Activated CD4-positive, alpha-beta T cell treated with anti-CD3 and anti-CD28 coated beads, Interleukin-2, Interleukin-4, amounts not matched to agents 100 ng/mL and 50 ng/mL, durations not matched to agents 16 hours and 8 hours (primary cell): ENCODE measurements around the gene EGR1.
"Not testable (repeated sequence)": the region's sequence is repeated elsewhere in the genome, so short reads cannot be mapped to it uniquely, and the experiment has no call there.

ENCODE experiments used
- DNase-seq: peaks from one replicate; pipeline ENCODE4 v3.0.0-alpha.2; 2020; ENCODE audit warnings: low spot score

EGR1 gene

DNA sequence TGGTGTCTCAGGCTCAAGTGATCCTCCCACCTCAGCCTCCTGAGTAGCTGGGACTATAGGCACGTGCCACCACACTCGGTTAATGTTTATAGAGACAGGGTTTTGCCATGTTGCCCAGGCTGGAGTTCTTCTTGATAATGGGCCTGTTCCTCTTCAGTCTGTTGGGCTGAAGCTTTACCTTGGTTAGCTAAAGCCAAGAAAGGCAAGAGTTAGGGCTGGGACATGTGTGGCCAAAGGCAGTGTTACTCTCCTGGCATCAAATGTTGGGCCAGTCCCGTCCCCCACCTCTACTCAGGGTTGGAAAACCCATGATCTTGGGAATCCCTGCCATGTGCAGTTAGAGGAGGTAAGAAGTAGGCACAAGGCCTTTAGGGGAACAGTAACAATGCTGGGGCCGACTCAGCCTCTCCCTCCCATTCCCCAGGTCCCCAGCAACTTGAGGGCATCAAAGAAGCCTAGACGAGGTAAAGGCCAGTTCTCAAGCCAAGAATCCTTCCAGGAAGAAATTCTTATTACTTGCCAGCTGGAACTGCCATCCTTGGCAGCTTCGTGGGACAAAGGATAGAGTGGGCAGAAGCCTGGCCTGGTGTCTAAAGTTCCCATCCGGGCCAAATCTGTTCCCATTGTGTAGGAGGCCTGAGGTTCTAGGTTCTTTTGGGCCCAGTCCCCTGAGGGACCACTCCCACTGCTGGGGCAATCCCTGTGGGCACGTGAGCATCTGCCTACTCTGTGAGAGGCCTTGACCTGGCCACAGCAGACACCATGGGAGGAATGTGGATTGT, 4.5 kb downstream of the EGR1 start:
- no peak for DNase-seq

DNA sequence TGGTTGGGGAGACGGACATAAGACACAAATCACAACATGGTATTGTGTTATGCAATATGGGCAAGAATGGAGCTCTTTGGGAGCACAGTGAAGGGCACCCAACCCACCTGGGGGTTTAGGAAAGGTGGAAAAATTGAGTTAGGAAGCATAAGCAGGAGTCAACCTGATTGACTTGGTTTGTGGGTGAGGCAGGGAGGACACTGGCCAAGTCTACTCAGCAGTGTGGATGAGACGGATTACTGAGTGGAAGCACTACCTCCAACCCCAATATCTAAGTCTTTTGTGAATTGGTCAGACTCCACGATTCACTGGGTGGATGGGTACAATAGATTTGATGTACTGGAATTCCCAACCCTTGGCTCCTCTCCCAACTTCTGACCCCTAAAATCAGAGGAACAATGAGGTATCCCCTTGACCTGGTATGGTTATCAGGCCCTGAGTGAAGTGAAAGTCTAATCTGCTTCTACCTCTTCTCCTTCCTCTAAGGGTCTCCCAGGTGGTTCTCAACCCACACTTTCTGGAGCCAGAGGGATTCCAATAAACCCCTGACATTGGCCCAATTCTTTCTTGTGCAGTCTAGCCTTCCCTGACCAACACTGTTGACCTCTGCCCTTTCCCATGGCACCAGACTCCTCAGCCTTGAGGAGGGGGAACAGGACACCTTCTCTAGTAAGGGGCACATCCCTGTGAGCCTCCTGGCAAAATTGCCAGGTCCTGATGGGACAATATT, 5.2 kb downstream of the EGR1 start:
- DNase-seq: no peak

DNA sequence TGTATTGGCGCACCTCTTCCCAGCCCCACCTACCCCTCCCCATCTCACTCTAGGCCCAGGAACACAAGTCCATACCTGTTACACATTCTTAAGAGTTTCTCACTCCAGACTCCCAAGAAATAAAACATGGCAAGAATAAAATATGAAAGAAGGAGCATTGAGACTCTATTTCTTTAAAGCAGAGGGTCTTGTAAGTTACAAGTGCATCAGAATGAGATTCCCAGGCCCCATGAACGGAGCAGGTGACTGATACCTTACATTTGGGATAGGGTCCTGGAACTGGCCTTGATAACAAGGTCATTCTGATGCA, 5.7 kb downstream of the EGR1 start:
- no peak for DNase-seq

DNA sequence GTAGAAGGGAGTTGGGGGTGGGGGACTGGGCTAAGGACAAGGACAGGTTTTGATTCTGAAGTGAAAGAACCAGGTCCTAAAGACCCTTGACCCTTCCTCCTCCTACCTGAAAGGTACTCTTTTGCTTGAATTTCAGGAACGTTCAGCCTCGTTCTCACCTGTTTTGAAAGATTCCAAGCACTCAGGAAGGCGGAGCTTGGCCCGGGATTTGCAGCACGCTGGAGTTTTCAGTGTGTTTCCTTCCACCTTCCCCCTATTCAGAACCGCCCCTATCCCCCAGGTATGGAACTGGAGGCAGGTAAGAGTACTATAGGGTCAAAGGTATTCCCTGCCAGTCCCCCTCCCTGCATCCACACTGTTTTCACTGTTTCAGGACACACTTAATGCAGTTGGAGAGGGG, 7.1 kb downstream of the EGR1 start:
- DNase-seq: no peak

DNA sequence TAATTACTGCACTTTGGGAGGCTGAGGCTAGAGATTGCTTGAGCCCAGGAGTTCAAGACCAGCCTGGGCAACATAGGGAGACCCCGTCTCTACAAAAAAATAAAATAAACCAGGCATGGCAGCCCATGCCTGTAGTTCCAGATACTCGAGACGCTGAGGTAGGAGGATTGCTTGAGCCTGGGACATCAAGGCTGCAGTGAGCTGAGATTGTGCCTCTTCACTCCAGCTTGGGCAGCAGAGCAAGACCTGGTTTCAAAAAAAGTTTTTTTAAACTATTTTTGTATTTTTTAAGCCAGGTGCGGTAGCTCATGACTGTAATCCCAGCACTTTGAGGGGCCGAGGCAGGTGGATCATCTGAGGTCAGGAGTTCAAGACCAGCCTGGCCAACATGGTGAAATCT, 7.9 kb downstream of the EGR1 start:
- not testable (repeated sequence) for DNase-seq

DNA sequence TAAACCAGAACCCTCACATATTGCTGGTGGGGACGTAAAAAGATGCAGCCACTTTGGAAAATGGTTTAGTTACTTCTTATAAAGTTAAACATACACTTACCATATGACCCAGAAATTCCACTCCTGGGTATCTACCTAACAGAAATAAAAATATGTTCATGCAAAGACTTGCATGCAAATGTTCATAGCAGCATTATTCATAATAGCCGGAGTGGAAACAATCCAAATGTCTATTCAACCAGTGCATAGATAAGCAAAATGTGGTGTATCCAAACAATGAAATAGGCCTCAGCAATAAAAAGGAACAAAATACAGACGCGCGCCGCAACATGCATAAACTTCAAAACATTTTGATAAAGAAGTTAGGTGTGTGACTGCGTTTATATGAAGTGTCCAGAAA, 11.6 kb downstream of the EGR1 start:
- no peak for DNase-seq

DNA sequence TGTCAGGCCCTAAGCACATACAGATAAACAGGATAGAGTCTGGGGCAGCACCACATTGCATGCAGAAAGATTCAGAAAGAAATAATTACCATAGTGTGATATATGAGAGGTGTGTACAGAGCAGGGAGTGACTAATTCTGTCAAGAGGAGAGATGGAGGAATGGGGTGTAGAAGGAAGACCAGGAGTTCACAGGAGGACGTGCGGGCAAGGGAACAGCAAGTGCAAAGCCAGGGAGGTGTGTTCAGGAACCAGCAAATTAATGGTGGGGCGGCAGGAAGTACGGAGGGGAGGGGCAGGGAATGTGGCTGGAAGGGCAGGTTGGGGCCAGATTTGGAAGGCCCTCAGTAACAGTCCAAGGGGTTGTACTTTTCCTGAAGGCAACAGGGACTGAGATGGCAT, 17.4 kb downstream of the EGR1 start:
- no peak for DNase-seq

DNA sequence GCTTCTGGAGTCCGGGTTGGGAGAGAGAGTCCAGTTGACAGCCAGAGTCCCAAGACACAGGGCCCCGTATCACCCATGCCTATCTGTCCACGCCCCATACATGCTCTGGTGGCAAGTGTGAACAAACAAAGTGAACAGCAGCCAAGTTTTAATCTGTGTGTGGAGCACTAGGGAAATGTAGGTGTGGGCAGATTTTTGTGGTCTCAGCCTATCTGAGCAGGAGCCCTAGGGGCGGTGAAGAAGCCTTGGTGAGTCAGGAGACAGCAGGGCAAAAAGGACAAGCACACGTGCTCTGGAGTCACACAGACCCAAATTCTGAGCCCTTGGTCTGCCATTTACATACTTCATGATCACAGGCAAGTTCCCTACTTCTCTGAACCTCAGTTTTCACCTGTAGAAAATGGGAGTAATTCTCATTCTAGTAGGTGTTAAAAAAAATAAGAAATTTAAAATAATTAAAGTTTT, 23.2 kb downstream of the EGR1 start:
- no peak for DNase-seq

DNA sequence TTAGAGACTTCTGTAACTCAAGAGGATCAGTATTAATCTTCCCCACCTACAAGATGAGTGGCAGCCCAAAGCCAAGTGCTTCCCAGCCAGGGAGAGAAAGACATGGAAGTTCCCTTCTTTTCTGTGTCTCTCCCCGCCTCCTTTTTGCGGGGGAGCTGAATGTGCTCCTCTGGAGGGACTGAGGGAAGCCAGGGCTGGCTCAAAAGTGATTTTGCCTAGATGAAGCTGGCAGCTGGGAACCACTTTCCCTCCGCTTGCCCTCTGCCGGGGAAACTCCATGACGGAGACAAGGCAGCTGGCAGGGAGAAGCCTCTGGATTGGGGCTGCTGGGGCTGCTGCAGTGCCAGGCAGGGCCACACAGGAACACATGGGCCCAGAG, 24.4 kb downstream of the EGR1 start:
- no peak for DNase-seq

DNA sequence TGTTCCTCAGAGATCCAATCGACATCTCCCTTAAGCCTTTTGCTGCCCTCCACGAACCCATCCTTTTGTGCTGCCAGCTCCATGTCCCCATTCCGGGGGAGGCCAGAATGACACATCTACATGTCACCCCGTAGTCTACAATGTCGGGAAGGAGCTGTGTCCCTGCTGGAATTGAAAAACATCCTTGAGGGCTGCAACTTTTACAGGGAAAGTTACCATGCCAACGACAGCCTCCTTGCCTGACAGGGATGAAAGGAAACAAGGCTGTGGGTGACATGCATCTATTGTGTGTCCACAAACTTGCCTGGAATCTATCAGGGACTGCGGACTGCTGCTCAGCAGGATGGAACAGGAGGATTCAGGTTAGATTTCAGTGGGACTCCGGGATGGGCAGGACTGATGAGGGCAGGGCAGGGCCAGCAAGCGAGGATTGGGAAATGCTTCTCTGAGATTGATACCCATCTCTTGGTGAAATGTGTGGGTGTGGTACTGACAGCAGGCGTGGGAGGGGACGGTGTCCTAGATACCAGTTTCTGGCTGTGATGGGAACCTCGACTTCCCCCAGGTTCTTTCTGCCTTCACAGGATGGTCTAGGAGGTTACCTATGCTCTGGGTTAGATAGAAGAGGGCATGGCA, 25.5 kb downstream of the EGR1 start:
- no peak for DNase-seq

DNA sequence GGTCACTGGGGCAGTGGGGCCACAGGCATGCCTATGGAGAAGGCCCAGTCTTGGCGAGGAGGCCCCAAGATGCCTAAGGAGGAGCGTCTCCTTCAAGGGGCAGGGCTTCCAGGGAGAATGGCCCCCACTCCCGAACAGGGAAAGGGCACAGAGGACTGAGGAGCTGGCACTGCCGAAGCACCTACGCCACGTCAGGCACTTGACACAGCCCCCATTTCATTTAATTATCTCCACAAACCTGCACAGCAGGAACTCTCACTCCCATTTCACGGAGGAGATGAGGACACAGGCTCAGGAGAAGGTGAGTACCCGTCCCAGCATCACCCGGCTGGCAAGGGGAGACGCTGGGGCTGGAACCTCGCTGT, 26.0 kb downstream of the EGR1 start:
- DNase-seq: no peak

DNA sequence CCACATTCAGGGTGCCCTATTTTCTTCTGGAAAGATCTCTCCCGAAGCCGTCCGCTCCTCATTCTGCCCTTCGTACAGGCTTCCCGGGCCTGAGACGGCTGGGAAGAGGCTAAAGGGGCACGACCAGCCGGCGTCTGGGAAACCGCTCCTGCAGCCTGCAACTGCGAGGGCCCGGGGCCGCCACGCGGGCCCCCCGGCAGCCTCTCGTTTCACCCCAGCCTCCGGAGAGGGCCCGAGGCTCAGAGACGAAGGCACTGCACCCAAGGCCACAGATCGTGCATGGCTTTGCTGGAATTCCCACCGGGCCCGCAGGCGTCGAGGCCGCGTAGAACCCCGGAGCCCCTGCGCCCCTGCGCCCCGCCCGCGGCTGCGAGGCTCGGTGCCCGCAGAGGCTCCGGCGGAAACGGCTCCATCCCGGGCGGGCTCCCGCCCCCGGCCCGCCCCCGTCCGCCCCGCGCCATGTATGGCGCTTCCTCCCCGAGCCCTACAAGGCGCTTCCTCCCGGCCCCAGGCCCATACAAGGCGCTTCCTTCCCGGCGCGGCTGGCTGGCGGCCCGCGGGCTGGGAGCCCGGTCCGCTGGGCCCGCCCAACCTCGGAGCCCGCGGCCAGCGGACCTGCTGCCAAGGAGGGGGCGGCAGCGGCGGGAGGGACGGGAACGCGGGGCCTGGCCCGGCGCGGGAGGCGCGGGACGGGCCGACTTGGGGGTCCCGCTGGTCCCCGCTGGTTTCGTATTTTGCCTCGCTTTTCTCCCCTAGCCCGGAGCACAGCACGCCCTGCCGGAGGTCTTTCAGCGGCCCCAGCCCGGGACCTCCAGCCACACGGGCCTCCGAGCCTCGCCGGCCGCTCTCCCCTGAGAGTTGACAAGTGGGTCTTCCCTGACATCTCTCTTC, 26.6 kb downstream of the EGR1 start:
- peak; percentile 84 for DNase-seq

DNA sequence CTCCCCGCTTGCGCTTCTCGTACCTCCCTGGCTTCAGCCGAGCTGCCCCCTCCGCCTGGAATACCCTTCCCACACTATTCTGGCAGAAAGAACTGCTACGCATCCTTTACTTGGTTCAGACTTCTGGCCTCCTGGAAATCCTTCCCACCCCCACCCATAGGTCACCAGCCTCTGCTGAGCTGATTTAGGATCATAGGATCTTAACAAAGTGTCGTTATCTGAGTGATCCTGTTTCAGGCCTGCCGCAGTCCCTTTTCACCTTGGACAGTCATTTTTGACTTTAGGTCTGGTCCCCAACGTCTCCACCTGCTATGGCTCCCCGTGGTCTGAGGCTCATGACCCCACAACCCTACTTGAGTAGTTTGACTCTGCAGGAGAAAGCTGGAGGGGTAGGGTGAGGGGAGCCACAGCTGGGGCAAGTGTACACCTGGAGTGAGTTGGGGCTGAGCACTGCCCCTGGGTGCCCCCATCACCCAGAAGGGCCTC, 27.3 kb downstream of the EGR1 start:
- DNase-seq: no peak

DNA sequence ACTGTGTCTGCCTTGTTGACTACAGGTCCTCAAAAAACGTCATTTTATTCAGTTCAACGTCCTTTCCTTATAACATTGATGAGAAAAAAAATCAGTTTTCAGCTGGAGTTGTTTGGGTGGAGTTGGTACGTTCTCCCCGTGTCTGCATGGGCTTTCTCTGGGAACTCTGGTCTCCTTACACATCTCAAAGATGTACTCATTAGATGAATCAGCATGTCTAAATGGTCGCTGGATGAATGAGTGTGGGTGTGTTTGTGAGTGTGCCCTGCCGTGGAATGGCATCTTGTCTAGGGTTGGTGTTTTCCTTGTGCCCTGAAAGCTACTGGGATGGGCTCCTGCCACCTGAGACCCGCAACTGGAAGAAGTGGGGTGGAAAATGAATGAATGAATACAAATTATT, 30.1 kb downstream of the EGR1 start:
- no peak for DNase-seq

DNA sequence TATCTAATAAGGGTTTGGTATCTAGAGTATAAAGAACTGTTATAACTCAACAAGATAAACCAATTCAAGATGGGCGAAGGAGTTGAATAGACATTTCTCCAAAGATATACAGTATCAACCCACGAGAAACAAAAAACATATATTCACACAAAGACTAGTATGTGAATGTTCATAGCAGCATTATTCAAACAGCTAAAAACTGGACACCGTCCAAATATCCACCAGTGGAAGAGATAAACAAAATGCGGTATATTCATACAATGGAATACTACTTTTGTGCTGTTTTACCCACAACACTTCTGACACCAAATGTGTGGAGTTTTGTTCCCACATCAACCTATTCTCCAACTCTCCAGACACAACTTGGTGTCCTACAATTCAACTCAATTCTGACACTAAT, 33.1 kb downstream of the EGR1 start:
- no peak for DNase-seq

DNA sequence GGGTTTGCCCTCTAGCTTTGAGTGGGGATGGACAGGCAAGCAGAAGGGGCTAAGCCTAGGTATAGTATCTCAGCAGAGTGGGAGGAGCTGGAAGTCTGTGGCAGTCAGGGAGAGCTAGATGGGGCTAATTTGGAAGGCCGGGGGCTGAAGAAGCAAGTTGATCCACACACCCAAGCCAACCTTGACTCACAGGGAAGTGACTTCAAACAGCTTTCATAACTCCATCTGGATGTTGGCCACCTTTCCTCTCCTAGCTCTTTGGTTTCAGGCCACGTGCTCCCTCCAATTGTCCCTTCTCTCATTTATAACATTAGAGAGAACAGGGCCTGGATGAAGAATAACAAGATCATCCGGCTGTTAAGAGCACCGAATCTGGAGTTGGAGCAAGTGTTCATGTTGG, 36.8 kb downstream of the EGR1 start:
- no peak for DNase-seq

DNA sequence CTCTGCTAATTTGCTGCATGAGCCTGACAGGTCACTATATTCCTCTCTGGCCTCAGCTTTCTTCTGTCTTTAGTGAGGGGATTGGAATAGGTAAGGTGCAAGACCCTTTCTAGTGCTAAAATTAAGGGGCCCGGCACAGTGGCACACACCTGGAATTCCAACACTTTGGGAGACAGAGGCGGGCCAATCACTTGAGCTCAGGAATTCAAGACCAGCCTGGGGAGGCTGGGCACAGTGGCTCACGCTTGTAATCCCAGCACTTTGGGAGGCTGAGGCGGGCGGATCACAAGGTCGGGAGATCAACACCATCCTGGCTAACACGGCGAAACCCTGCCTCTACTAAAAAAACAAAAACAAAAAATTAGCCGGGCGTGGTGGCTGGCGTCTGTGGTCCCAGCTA, 37.2 kb downstream of the EGR1 start:
- DNase-seq: no peak

DNA sequence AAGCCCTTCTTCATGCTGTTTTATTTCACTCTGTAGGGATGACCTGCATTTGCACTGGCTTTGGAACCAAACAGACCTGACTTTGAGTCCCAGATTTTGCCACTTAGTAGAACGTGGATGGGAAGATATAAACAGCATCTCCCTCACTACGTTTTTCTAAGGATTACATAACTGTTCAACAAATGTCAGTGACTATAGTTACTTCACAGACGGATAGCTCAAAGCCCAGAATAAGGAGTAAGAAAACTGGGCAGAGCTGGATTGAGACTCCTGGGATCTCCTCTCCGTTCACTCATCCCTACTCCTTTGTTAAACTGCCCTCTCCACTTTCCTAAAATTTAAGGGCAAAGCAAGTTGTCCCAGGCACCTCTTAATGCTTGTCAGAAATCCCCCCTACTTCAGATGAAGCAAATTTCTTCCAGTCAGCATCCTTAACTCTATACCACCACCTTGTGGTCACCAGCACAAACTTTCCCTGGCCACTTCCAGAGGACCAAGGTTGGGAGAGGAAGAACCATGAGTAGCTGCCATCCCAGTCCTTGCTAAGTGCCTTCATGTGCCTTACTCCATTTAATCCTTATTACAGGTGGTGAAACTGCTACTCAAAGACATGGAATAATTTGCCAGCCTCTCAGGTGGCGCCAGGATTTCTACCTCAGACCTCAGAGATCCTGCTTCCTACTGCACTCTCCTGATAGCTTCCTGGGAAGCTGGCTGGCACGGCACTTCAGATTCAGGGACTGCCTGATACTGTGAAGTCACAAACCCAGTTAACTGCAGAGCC, 38.4 kb downstream of the EGR1 start:
- DNase-seq: peak; percentile 49

DNA sequence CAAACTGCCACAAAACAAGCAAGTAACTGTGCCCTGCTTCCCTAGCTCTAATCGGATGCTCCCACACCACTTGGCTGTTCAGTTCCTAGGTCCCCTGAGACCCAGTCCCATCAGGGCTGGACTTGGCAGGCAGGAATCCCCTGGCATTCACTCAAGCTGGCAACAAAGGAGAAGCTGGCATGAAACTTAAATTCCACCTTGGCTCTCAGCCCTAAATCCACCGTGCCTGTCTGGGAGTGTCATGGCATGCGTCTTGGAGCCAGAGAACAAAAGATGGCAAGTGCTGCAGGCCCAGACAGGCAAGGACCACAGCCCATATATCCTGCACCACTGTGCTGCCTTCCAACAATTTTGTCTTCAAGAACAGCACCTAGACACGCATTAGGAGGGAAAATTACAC, 39.5 kb downstream of the EGR1 start:
- DNase-seq: no peak

DNA sequence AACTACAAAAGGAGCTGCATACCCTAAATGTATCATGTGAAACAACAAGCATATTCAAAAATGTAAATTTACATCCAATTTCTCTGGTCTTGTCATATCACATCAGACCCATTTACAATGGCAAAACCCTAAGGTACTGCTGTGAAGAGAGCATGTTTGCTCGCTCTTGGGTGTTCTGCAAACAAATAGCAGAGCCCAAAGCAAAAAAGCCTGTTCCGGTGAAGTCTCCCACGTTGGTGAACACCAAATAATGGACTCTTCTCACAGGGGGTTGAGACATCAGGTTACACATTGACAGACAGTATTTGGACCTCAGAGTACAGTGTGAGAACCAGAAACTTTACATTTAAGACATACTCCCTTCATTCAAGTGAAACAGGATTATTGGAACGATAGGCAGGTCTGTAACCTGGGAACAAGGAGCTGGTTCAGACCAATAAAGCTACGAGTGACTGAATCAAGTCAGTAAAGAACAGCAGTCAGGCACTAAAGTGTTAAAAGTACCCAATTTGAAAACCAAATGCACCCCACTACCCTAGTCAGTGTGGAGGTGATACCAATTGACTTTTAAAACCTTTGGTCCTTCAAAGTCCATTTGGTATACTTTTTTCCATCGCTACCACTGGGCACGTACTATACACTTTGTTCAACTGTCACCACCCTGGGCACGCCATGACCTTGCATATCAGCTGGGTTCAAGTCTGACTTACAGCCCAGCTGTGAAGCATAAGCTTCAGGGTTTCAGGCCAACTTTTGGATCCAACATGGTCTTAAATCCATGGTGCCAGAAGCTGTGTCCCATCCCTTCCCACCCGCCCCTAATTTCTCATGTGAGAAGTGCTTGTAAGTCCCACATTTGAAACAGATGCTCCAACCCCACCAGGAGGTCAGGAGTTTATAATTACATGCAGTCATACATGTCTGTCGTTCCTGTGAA, 41.4 kb downstream of the EGR1 start:
- DNase-seq: no peak
